Thoracic aorta (tissue), 2 donors: ENCODE results near the gene EVPL. TPM values are rescaled to one million over a fixed set of nuclear protein-coding genes. Genes with fewer than 3 reads are reported as not detected.

ENCODE experiments used
- ATAC-seq: fragments of 150-250 bp; one replicate; pipeline ENCODE4 v1.8.0; 2017; ENCODE audit warnings: low read depth; ENCODE audit not compliant: insufficient number of reproducible peaks, low FRiP score
- DNase-seq: peaks from one replicate; pipeline ENCODE4 v3.0.0-alpha.2; 2020; ENCODE audit warnings: low spot score
- H3K27ac ChIP-seq, 2 donors: fragments of 200-600 bp; sonication (generic); 1 replicate in 1 of 2; 2 replicates in 1 of 2; pipeline ENCODE4 v1.5.1; 2016; ENCODE audit warnings: mild to moderate bottlenecking in 2 of 2, moderate library complexity in 2 of 2
- H3K27me3 ChIP-seq: fragments of 200-600 bp; sonication (generic); replicated peaks from 2 replicates; pipeline ENCODE4 v1.6.0; 2016; ENCODE audit warnings: mild to moderate bottlenecking; ENCODE audit not compliant: insufficient read depth
- H3K36me3 ChIP-seq: fragments of 200-600 bp; sonication (generic); one replicate; pipeline ENCODE4 v1.5.1; 2016
- H3K4me1 ChIP-seq, 2 donors: fragments of 200-600 bp; sonication (generic); 1 replicate in 1 of 2; 2 replicates in 1 of 2; pipeline versions ENCODE4 v1.5.1 to v1.6.0; 2016; ENCODE audit warnings: low read depth in 2 of 2, mild to moderate bottlenecking in 1 of 2; ENCODE audit not compliant: control insufficient read depth in 1 of 2
- H3K4me3 ChIP-seq: fragments of 200-600 bp; sonication (generic); 2 replicates; pipeline ENCODE4 v1.5.1; 2016; ENCODE audit warnings: mild to moderate bottlenecking
- H3K9me3 ChIP-seq: fragments of 200-600 bp; sonication (generic); 2 replicates; pipeline ENCODE4 v1.5.1; 2016
- CTCF ChIP-seq: fragments of 200-600 bp; sonication (generic); IDR thresholded peaks from one replicate; pipeline ENCODE4 v1.5.1; 2019; ENCODE audit warnings: antibody characterized with exemption
- total RNA-seq, 2 donors: library from RNA; depleted of rRNA; stranded (reverse); fragments of >200 nt; gene quantifications; one replicate each; pipeline versions ENCODE4 v1.1.0 to v1.2.3, GENCODE V29; 2016

Gene EVPL
- total RNA-seq, 2 donors from 2014 or later: 1.4 to 1.6 TPM

- Histone ChIP-seq H3K27ac (no peak overlapping the region), H3K36me3 (no peaks in the 10 kb centered on the region), H3K27me3 (no peaks in the 10 kb centered on the region), H3K4me1 (no peaks in the 10 kb centered on the region), H3K4me3 (no peak overlapping the region), H3K9me3 (no peaks in the 10 kb centered on the region)
- TF ChIP-seq CTCF: no peak
- ATAC-seq (no peak), DNase-seq (no peak)
Measured at GRCh38 chr17:76018801-76019200, 8.3 kb downstream of the EVPL start.

GRCh38 chr17:76018340-76018680 lies 8.8 kb downstream of the EVPL start:
- Histone ChIP-seq H3K4me1 (no peaks in the 10 kb centered on the region), H3K9me3 (no peaks in the 10 kb centered on the region), H3K27ac (no peak overlapping the region), H3K4me3 (no peak overlapping the region), H3K27me3 (no peaks in the 10 kb centered on the region), H3K36me3 (no peaks in the 10 kb centered on the region)
- no peak for TF ChIP-seq CTCF
- DNase-seq (no peak), ATAC-seq (no peak)

- ATAC-seq: no peak
- Histone ChIP-seq H3K4me3 (no peak overlapping the region), H3K9me3 (no peaks in the 10 kb centered on the region), H3K4me1 (no peaks in the 10 kb centered on the region), H3K27me3 (no peaks in the 10 kb centered on the region), H3K27ac (no peak overlapping the region), H3K36me3 (no peaks in the 10 kb centered on the region)
- no peak for TF ChIP-seq CTCF
- no peak for DNase-seq
Measured at GRCh38 chr17:76017481-76018339, 9.4 kb downstream of the EVPL start.

GRCh38 chr17:76014925-76015261 lies 12.2 kb downstream of the EVPL start:
- no peak for TF ChIP-seq CTCF
- Histone ChIP-seq H3K27ac (no peak overlapping the region), H3K36me3 (no peaks in the 10 kb centered on the region), H3K27me3 (no peaks in the 10 kb centered on the region), H3K4me3 (no peak overlapping the region), H3K4me1 (no peaks in the 10 kb centered on the region), H3K9me3 (no peaks in the 10 kb centered on the region)
- ATAC-seq (no peak), DNase-seq (no peak)

GRCh38 chr17:76014100-76014924 lies 12.8 kb downstream of the EVPL start:
- Histone ChIP-seq H3K27ac (no peak overlapping the region), H3K9me3 (no peaks in the 10 kb centered on the region), H3K27me3 (no peaks in the 10 kb centered on the region), H3K4me3 (no peak overlapping the region), H3K4me1 (no peaks in the 10 kb centered on the region), H3K36me3 (no peaks in the 10 kb centered on the region)
- ATAC-seq: no peak
- TF ChIP-seq CTCF: peak; percentile 95
- DNase-seq: no peak
